ENCODE data around the gene NDE1. TPM values are rescaled to one million over a fixed set of nuclear protein-coding genes. Genes with fewer than 3 reads are reported as not detected.

Gene NDE1
- total and polyA plus RNA-seq, 9 of the 15 experiments (the other 6 are each of a cell fraction or from before 2014, with no cell fraction given), result 3.1 to 59.9 (median 30.0) TPM

DNA sequence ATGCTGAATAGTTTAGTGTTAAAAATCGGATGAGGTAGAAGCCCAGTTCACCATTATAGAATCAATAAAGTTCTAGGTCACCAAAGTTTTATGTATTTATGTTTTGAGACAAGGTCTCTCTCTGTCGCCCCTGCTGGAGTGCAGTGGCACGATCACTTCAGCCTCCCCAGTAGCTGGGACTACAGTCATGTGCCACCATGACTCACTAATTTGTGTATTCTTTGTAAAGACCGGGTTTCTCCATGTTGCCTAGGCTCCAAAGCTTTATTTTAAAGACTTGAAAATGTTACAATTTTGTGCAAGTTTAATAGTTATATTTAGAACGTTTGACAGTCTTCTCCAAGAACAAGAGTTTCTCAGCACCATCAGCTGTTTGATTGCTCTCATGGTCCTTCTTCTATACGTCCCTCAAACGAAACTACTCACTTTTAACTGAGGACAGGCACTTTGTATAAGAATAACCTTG is 32.1 kb downstream of the NDE1 start:
- 18% methylated on average over 7 of the region's 7 CpGs for WGBS (ENCODE audit: insufficient coverage, low coverage, missing lambda C conversion rate)
- Histone ChIP-seq H3K4me3 (no peak overlapping the region), H2AFZ (ENCODE audit: low read depth, low read length) (peak overlapping the region; percentile 41; the same call in 1 of the 2 replicates), H3K9ac (ENCODE audit: insufficient read depth in 1 of 2, low read depth in 2 of 2, low read length in 2 of 2) (peak overlapping the region in 1 of 2 experiments; percentile 17; a peak in 1 of 4 replicates), H3K9me3 (replicated peaks; ENCODE audit: control insufficient read depth, insufficient read depth, low read depth, low read length) (no peaks in the 10 kb centered on the region), H3K79me2 (ENCODE audit: control insufficient read depth, insufficient read depth, low read length) (no peaks in the 10 kb centered on the region), H3K9me1 (ENCODE audit: control insufficient read depth, insufficient read depth, low read length) (no peaks in the 10 kb centered on the region), H3K36me3 (ENCODE audit: control insufficient read depth, insufficient read depth, low read length) (peaks cover 71% of the 10 kb centered on the region; the same call in 2 of the 3 replicates), H3K4me2 (ENCODE audit: insufficient read depth, low read length) (no peak overlapping the region), H3K27me3 (ENCODE audit: control insufficient read depth in 2 of 2, insufficient read depth in 2 of 2, low read length in 2 of 2) (no peaks in the 10 kb centered on the region), H3K27ac (ENCODE audit: extremely low read depth, low read depth, low read length) (peak overlapping the region; percentile 57; the same call in 1 of the 3 replicates), H3K4me1 (replicated peaks in 1 of 2; ENCODE audit: control insufficient read depth in 2 of 2, insufficient read depth in 2 of 2, low read length in 2 of 2) (no peaks in the 10 kb centered on the region; a peak in 1 of 5 replicates), H4K20me1 (replicated peaks; ENCODE audit: control insufficient read depth, insufficient read depth, low read length) (no peaks in the 10 kb centered on the region)
- POLR2A ChIA-PET, result interaction anchor here (0.9 to 3.0 kb wide), 3 partner anchors 10 to 14 kb away, joined by 3 to 13 read pairs (median 4); no protein-coding TSS in a partner anchor
- intact Hi-C loops (cut with micrococcal nuclease) (no loop called here), in situ Hi-C loops (cut with MboI) (no loop called here)
- no TSS peak for BruUV-seq (replicated peaks)
- CTCF ChIA-PET (ENCODE audit: low intra/inter-chr PET ratio), result interaction anchor here (1.1 kb wide), 1 partner anchor 40 kb away, joined by 6 read pairs; the partner anchor contains the start of gene MARF1
- DNase-seq (ENCODE audit: extremely low read depth in 1 of 4, low spot score in 3 of 4) (peak; percentile 57 to 86 (median 60)), FAIRE-seq (peak; percentile 95), ATAC-seq (peak; percentile 99)
- TF ChIP-seq NR4A1 (CRISPR knock-in tag; IDR thresholded peaks at IDR 0.05), result no peak
- no peak for TF ChIP-seq NR4A1 (tag; IDR thresholded peaks at IDR 0.05)
- peak; percentile 61; the same call in 1 of the 2 replicates for TF ChIP-seq SMARCC2 (IDR thresholded peaks at IDR 0.05; ENCODE audit: low read depth)
- TF ChIP-seq, protein P1, sequence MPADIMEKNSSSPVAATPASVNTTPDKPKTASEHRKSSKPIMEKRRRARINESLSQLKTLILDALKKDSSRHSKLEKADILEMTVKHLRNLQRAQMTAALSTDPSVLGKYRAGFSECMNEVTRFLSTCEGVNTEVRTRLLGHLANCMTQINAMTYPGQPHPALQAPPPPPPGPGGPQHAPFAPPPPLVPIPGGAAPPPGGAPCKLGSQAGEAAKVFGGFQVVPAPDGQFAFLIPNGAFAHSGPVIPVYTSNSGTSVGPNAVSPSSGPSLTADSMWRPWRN (IDR thresholded peaks at IDR 0.05; ENCODE audit: low read depth), result peak; percentile 35; the same call in 1 of the 2 replicates
- TF ChIP-seq ZNF175 (CRISPR knock-in tag; IDR thresholded peaks at IDR 0.05; ENCODE audit: low read depth), result peak; percentile 54; the same call in 1 of the 2 replicates
- TF ChIP-seq ZC3H8 (IDR thresholded peaks at IDR 0.05), result no peak
- peak; percentile 61 for TF ChIP-seq RFX1 (IDR thresholded peaks at IDR 0.05)
- TF ChIP-seq SRSF1 (IDR thresholded peaks at IDR 0.05; ENCODE audit: low read depth, low read length), result no peak
- TF ChIP-seq, protein P2, sequence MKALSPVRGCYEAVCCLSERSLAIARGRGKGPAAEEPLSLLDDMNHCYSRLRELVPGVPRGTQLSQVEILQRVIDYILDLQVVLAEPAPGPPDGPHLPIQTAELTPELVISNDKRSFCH (CRISPR knock-in tag; IDR thresholded peaks at IDR 0.05), result no peak
- TF ChIP-seq, protein P2 (tag; IDR thresholded peaks at IDR 0.05), result no peak
- peak; percentile 72 for TF ChIP-seq RAD51 (IDR thresholded peaks at IDR 0.05; ENCODE audit: borderline replicate concordance, low read depth)
- no peak for TF ChIP-seq PHB (CRISPR knock-in tag; IDR thresholded peaks at IDR 0.05)
- TF ChIP-seq JUNB (CRISPR knock-in tag; conservative IDR thresholded peaks at IDR 0.05), result peak; percentile 62; the same call in 1 of the 2 replicates
- no peak for TF ChIP-seq HNRNPK (IDR thresholded peaks at IDR 0.05; ENCODE audit: low read depth, low read length, poor library complexity, severe bottlenecking)
- TF ChIP-seq ARID2 (IDR thresholded peaks at IDR 0.05), result no peak
- no peak for TF ChIP-seq SIN3B (IDR thresholded peaks at IDR 0.05; ENCODE audit: low read depth)
- no peak for TF ChIP-seq KLF10 (CRISPR knock-in tag; IDR thresholded peaks at IDR 0.05)
- TF ChIP-seq ZBTB8A (IDR thresholded peaks at IDR 0.05; ENCODE audit: partially characterized antibody), result no peak
- 0 out of 2 replicates have a peak, but pooled peaks have one; percentile 14 for TF ChIP-seq MAFK (IDR thresholded peaks at IDR 0.05; ENCODE audit: low read length)
- TF ChIP-seq ARID1B (IDR thresholded peaks at IDR 0.05), result peak; percentile 26; the same call in 1 of the 2 replicates
